GM18907 (cell line): ENCODE measurements around the gene SDK2.
"Not testable (repeated sequence)": the region's sequence is repeated elsewhere in the genome, so short reads cannot be mapped to it uniquely, and the experiment has no call there.

Source experiments
- ATAC-seq: cut with Tn5 transposase; IDR thresholded peaks from one replicate; pipeline ENCODE4 v1.9.1; 2021; ENCODE audit warnings: mild to moderate bottlenecking, moderate library complexity; ENCODE audit not compliant: unreplicated experiment

Gene SDK2

GRCh38 chr17:73311781-73312641 lies 332.2 kb downstream of the SDK2 start, which contains the start of gene CDC42EP4:
Gene CDC42EP4, minus strand, starts transcription at chr17:73312001. Its CDS starts 25,501 bp downstream, at chr17:73286500.
- ATAC-seq: peak; percentile 86

GRCh38 chr17:73311428-73311780 lies 332.8 kb downstream of the SDK2 start:
- peak; percentile 27 for ATAC-seq

GRCh38 chr17:73309727-73310596 lies 334.3 kb downstream of the SDK2 start:
- ATAC-seq: no peak

- ATAC-seq: not testable (repeated sequence)
Measured at GRCh38 chr17:73308959-73309358, 335.3 kb downstream of the SDK2 start.

GRCh38 chr17:73308017-73308823 lies 336.0 kb downstream of the SDK2 start:
- ATAC-seq: no peak

- ATAC-seq: no peak
Measured at GRCh38 chr17:73307130-73307529, 337.1 kb downstream of the SDK2 start.

- no peak for ATAC-seq
Measured at GRCh38 chr17:73305845-73306836, 338.1 kb downstream of the SDK2 start.

- no peak for ATAC-seq
Measured at GRCh38 chr17:73304971-73305812, 339.1 kb downstream of the SDK2 start.

- no peak for ATAC-seq
Measured at GRCh38 chr17:73304438-73304837, 339.8 kb downstream of the SDK2 start.

GRCh38 chr17:73302189-73302588 lies 342.1 kb downstream of the SDK2 start:
- ATAC-seq: no peak

GRCh38 chr17:73301369-73301768 lies 342.9 kb downstream of the SDK2 start:
- ATAC-seq: no peak

GRCh38 chr17:73300392-73300791 lies 343.9 kb downstream of the SDK2 start:
- no peak for ATAC-seq

GRCh38 chr17:73297934-73298861 lies 346.0 kb downstream of the SDK2 start:
- ATAC-seq: no peak

GRCh38 chr17:73293480-73293911 lies 350.7 kb downstream of the SDK2 start:
- no peak for ATAC-seq

- ATAC-seq: no peak
Measured at GRCh38 chr17:73293031-73293430, 351.2 kb downstream of the SDK2 start.

- no peak for ATAC-seq
Measured at GRCh38 chr17:73292031-73292531, 352.2 kb downstream of the SDK2 start.

GRCh38 chr17:73291260-73291801 lies 352.9 kb downstream of the SDK2 start:
- peak; percentile 93 for ATAC-seq
